Jurkat, Clone E6-1 (cell line): Measurements from ENCODE around the gene KCTD3.

ENCODE experiments used
- DNase-seq: peaks from one replicate; pipeline ENCODE4 v3.0.0-alpha.2; 2011; ENCODE audit warnings: low read depth, low spot score
- H3K4me3 ChIP-seq: 2 replicates; pipeline ENCODE4 v1.5.1; 2011; ENCODE audit warnings: mild to moderate bottlenecking, low read length, control low read depth, moderate library complexity

The KCTD3 gene

DNA sequence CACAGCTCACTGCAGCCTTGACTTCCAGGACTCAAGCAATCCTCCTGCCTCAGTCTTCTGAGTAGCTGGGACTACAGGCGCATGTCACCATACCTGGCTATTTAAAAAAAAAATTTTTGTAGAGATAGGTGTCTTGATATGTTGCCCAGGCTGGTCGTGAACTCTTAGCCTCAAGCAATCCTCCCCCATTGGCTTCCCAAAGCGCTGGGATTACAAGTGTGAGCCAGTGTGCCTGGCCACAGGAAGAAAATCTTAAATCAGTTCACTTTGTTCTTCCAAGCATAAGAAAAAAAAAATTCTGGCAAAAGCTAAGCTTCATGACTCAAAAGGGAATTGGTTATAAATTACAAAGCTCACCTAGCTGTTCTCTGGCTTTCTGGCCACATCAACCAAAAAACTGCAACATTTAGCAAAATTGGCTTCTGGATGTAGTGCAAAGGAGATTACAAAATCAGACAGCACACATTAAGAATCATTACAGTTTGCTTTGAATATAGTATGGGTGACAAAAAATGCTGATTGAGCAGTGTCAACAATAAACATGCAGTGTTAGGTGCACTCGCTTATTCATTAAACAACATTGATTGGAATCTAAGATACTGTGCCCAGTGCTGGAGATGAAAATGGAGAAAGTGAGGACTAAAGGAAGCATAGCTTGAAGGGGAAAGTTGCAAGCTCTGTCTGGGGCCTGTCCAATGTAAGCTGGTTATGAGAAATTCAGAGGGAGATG lies 76.7 kb downstream of the KCTD3 start:
- DNase-seq = no peak
- no peak overlapping the region for H3K4me3 ChIP-seq

GRCh38 chr1:215645182-215645581 lies 78.1 kb downstream of the KCTD3 start:
- H3K4me3 ChIP-seq = no peak overlapping the region
- DNase-seq = no peak

DNA sequence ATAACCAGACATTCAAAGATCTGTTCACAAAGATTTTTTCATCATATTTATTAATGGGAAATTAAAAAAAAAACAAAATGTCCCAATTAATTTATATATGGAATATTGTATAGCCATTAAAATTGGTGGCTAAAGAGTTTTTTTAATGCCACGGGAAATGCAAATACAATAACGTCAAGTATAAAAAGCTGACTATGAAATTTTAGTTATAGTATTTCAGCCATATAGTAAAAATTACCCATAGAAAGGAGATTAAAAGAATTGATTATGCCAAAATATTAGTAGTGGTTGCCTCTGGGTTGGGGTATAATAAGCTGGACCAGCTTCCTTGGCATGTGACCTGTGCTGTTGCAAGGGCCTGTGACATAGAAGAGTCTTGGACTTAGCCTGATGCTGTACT lies 78.8 kb downstream of the KCTD3 start:
- no peak for DNase-seq
- H3K4me3 ChIP-seq = no peak overlapping the region

DNA sequence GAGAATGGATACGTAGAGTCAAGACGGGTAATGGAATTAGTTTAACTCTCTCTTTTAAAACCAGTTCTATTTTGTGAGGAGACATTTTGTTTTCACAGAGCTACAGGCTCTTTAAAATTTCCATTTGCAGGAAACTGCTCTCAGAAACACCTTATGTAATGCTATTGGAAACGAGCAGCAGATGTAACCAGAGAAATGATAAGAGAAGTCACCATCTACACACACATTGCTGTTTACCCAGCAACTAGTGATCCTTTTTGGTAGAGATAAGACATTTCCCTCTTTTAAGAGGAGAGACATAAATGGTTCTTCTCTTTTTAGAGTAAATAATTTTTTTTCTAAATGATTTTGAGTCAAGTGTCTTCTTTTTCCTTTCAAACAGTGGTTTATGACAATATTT lies 80.6 kb downstream of the KCTD3 start:
- no peak for DNase-seq
- no peak overlapping the region for H3K4me3 ChIP-seq

GRCh38 chr1:215648957-215649356 lies 81.9 kb downstream of the KCTD3 start:
- H3K4me3 ChIP-seq = no peak overlapping the region
- DNase-seq = no peak

- no peak for DNase-seq
- H3K4me3 ChIP-seq = no peak overlapping the region
Measured at GRCh38 chr1:215650446-215651149, 83.5 kb downstream of the KCTD3 start.

- H3K4me3 ChIP-seq = no peak overlapping the region
- DNase-seq = no peak
Measured at GRCh38 chr1:215651867-215652266, 84.8 kb downstream of the KCTD3 start.

GRCh38 chr1:215652371-215652770 lies 85.3 kb downstream of the KCTD3 start:
- no peak overlapping the region for H3K4me3 ChIP-seq
- DNase-seq = no peak

DNA sequence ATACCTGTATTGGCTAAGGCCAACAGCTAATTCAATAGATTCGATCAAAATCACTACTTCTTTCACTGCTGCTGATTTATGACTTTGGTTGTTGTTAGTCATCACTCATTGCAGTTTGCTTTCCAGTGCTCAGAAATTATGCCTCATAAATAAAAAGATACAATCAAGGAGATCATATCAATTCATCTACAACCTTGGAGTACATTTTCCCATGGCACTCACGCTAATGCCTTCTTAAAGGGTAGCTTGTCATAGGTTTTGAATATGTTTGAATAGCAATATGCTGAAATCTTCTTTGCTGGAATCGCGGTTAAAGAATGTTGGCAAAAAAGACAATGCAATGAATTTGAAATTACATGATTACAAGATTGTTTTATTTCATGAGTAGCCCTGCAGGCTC lies 89.9 kb downstream of the KCTD3 start:
- H3K4me3 ChIP-seq = no peak overlapping the region
- DNase-seq = no peak

GRCh38 chr1:215660259-215660658 lies 93.2 kb downstream of the KCTD3 start:
- H3K4me3 ChIP-seq = no peak overlapping the region
- DNase-seq = no peak

DNA sequence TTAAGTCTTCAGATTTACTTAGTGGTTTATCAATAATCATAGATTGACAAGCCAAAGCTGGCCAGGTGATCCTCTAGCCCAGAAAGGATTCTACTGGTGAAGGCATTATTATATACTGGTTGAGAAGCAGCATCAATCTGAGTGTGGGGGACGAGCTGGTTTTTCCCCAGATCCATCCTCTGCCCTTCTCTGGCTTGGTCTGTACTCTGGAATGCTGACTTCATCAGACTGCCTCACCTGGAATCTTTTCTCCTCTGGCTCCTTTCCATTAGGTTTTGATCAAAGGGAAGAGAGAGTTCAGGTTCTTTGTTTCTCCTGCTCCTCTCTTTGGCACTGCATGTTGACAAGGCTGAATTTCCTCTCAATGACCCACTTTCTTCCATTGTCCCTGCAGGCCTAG lies 93.9 kb downstream of the KCTD3 start:
- H3K4me3 ChIP-seq = no peak overlapping the region
- DNase-seq = no peak

DNA sequence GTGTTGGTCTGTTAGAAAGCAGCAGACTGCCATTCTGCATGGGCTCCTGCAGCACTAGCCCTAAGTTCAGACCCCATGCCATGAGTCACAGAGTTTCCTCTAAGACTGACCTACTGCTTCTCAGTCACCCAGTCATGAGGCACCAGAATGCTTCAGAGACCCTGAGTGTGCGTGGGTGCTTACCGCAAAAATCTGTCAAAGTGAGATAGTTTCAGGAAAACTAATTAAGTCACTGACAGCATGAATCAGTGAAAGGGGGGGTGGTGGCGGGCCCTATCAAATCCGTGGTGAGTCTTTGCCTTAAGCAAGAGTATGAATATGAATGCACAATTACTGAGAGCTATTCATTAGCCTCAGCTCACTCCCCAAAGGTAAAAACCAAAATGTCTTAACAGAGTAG lies 98.1 kb downstream of the KCTD3 start:
- DNase-seq = no peak
- no peak overlapping the region for H3K4me3 ChIP-seq

DNA sequence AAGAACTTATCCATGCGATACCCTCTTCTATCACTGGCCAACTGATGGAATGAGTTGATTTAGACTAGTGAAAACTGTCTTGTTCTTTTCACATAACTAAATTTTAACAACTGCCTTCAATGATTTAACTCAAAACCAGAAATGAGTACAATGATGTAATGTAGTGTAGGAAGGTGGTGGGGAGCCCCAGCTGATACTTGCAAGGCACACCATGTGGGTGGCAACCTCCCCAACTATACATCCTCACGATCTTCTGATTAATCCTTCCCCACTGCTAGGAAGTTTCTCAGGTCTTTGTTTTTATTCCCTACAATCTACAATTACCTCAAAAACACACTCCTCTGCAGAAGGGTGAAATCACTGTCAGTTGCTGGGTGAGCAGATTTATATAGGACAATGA lies 100.7 kb downstream of the KCTD3 start:
- no peak for DNase-seq
- H3K4me3 ChIP-seq = no peak overlapping the region

GRCh38 chr1:215669806-215670491 lies 102.8 kb downstream of the KCTD3 start:
- H3K4me3 ChIP-seq = no peak overlapping the region
- DNase-seq = no peak
